HG03064 (cell line): Measurements from ENCODE around the gene TRPM2.

Experiments used
- ATAC-seq: cut with Tn5 transposase; IDR thresholded peaks from one replicate; pipeline ENCODE4 v1.9.1; 2021; ENCODE audit warnings: low read depth; ENCODE audit not compliant: unreplicated experiment

Gene TRPM2

DNA sequence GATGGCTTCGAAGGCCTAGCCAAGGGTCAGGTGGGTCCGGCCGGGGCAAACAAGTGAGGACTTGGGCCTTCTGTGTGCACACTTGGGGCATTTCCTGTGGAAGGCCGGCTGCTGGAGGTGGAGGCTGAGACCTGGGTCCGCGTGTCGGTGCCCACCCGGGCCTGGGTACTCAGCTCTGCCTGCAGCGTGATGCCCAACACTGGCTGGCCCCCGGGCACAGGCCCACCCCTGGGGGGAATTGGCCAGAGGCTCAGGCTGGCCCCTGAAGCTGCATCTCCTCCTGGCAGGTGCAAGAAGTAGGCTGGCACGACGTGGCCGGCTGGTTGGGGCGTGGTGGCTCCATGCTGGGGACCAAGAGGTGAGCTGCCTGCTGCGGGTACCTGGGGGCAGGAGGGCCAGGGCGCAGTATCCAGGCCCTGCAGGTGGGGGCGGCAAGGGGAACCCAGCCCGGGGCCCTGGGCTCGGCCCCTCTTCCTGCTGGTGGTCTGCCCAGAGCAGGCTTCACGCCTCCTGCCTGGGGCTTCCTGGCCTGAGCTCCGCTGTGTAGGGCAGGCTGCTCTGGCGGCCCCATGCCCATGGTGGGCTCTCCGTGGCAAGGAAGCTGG lies 31.5 kb upstream of the TRPM2 start:
- no peak for ATAC-seq

DNA sequence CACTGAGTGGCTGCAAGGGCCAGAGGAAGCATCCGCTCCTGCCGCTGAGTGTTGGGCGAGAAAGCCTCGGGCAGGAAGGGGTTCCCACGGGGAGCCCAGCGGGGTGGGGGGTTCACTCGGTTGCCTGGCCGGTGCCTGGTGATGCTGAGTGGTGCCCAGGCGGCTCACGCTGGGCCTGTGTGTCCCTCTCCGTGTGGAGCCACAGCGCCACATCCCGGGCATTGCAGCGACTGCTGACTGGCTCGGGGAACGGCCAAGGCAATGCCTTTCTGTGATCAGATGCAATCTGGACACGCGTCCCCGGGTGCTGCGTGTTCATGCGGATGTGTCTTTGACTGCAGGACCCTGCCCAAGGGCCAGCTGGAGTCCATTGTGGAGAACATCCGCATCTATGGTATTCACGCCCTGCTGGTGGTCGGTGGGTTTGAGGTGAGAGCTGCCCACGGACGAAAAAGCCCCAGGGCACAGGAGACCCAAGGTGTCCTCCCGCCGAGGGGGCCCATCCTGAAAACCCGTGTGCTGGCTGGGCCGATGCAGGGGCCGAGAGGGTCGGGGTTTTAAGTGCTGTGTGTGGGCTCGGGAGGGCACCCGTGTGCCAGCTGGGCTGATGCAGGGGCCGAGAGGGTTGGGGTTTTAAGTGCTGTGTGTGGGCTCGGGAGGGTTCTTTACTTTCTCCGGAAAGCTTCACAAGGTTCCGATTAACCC lies 30.6 kb upstream of the TRPM2 start:
- no peak for ATAC-seq

DNA sequence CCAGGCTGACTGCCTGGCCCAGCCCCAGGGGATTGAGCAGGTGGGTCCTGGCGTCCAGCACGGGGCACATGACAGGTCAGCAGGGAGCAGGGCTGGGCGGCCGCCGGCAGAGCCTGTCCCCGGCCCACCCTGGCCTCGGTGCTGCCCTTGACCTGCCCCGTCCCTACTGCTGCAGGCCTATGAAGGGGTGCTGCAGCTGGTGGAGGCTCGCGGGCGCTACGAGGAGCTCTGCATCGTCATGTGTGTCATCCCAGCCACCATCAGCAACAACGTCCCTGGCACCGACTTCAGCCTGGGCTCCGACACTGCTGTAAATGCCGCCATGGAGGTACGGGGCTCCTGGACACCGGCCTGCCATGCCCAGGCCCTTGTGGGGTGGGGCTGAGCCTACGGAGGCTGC lies 29.8 kb upstream of the TRPM2 start:
- ATAC-seq, result no peak

DNA sequence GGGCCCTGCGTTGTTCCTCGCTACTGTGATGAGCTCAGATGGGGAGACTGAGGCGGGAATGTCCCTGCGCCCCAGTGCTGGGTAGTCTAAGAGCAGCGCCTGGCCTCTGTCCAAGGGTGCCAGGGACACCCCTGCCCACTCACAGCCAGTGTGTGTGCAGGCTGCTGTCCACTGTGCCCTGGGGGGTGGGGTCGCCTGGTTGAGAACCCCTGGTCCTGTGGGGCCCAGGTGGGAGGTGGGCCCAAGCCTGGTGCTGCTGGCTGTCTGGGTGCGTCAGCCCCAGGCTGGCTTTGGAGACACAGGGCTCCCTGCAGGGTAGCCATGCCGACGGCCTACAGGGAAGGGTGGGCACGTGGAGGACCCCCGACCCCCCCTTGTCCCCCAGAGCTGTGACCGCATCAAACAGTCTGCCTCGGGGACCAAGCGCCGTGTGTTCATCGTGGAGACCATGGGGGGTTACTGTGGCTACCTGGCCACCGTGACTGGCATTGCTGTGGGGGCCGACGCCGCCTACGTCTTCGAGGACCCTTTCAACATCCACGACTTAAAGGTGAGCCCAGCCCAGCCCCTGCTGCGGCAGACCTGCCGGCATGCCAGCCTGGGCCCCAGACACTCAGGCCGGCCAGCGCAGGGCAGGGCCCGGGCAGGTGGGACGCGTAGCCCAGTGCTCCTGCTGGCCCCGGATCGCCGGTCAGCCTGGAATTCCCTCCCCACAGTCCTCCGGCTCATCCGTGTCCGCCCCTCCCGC lies 29.1 kb upstream of the TRPM2 start:
- ATAC-seq, result no peak

DNA sequence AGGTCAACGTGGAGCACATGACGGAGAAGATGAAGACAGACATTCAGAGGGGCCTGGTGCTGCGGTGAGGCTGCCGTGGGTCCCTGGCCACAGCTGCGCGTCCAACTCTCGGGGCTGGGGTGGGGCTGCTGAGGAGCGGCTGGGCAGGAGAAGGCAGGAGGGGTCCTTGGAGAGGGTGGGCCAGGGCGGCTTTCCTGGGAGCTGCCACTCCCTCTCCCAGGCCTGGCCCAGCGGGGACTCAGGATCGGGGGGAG lies 28.6 kb upstream of the TRPM2 start:
- no peak for ATAC-seq

DNA sequence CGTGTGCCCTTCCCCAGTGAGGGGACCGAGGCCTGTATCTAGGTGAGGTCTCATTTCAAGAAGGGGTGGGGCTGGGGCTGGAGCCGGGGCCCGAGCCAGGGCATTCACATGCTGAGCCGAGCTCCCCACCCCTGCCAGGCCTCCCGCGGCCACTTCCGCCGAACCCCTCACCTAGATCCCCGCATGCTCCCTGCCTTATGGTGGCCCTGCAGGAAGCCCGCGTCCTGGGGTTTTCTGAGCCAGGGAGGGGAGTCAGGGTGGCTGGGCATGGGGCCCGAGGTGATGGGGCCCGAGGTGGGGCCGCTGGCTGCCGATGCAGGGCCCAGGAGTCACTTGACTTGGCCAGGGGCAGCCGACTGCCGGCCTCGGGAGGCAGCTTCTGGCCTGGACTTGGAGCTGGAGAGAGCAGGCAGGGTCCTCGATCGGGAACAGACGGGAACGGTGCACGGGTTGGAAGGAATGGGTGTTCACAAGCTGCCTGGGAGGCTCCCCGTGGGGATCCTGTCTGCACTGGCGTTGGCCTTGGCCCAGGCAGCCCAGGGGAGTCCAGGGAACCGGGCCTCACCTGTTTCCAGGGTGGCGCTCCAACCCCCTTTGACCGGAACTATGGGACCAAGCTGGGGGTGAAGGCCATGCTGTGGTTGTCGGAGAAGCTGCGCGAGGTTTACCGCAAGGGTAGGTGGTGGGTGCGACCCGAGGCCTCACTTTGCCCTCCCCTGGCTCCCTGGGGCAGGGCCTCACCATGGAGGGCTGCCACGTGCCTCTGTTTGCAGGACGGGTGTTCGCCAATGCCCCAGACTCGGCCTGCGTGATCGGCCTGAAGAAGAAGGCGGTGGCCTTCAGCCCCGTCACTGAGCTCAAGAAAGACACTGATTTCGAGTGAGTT lies 27.8 kb upstream of the TRPM2 start:
- no peak for ATAC-seq

DNA sequence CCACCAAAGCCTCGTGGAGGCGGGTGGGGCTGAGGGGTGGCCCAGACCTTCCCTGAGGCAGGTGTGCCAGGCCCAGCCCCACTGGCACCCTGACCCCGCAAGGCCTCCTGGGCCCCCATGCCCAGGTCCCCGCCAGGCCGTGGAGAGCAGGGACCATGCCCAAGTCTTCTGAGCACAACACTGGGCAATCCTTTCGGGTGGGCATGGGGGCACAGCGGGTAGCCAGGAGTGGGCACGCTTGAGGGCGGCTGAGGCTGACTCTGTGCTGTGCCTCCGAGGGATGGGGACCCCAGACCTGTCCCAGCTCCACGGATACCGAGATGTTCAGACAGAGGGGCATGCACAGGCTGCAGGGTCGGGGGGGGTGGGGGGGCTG lies 27.2 kb upstream of the TRPM2 start:
- ATAC-seq, result no peak

DNA sequence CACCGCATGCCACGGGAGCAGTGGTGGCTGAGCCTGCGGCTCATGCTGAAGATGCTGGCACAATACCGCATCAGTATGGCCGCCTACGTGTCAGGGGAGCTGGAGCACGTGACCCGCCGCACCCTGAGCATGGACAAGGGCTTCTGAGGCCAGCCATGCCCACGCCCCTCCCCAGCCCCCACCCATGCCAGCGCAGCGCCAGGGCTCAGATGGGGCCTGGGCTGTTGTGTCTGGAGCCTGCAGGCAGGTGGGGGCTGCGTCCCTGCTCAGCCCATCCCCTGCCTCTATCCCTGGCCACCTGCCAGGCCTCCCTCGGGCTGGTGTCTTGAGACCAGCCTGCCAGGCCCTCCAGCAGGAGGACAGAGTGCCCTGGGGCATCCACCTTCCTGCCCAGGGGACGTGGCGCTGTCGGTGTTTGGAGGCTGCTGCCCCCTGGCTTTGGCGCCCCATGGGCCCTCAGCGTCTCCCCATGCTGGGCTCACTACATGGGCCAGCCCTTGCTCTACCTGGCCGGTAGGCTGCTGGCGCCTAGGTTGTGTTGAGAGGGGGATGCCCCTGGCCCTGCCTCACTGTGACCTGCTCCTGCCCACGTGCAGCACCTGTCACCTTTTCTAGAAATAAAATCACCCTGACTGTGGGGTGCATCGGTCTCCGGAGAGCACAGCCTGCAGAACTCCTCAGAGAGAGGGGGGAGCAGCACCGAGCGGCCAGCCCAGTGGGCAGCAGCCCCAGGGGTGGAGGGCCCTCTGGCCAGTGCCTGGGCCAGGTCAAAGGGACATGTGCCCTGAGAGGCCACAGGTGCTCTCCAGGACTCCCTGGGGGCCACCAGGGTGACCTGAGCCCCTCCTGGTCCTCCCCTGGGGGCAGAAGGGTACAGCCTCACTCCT lies 26.5 kb upstream of the TRPM2 start:
- ATAC-seq, result no peak

DNA sequence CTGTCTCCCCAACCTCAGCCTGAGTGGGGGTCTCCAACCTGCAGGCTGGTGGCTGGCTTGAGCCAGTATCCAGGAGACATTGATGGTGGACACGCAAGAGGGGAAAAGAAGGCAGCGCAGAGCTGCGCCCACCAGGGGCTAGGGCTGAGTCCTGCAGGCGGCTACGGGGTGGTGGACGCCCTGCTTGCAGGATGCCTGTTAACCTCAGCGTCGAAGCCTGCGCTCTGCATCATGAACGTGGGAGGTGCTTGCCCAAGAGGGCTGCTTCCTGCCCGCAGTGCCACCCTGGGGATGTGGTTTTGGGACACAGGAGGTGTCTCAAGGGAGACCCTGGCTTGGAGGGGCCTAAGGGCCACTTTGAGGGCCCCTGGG lies 25.8 kb upstream of the TRPM2 start:
- no peak for ATAC-seq

DNA sequence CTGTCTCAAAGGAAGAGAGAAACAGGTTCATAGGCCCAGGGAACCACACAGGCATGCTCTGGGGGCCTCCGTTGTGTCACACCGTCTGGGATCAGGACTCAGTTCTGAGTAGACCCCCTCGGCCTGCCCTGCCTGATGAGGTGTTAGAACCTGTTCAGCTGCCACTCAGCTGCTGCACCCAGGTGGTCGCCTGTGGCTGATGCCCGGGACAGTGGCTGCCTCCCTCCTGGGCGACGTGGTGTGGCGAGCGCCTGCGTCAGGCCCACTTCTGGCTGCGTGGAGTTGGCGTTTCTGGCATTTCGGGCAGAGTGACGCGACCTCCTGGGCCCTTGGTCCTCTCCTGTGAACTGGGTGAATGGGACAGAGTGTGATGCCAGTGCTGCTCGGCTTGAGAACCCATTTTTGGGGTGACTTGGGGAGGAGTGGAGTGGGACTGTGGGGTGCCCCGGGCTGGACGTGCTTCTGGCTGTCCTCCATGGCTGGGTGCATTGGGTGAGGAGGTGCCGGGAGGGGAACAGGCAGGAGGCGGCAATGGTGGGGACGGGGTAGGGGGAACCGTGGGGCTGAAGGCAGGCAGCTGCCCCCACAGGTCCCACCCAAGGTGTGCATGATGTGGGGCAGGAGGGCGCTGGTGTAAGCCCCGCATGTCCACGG lies 25.1 kb upstream of the TRPM2 start:
- ATAC-seq, result no peak

DNA sequence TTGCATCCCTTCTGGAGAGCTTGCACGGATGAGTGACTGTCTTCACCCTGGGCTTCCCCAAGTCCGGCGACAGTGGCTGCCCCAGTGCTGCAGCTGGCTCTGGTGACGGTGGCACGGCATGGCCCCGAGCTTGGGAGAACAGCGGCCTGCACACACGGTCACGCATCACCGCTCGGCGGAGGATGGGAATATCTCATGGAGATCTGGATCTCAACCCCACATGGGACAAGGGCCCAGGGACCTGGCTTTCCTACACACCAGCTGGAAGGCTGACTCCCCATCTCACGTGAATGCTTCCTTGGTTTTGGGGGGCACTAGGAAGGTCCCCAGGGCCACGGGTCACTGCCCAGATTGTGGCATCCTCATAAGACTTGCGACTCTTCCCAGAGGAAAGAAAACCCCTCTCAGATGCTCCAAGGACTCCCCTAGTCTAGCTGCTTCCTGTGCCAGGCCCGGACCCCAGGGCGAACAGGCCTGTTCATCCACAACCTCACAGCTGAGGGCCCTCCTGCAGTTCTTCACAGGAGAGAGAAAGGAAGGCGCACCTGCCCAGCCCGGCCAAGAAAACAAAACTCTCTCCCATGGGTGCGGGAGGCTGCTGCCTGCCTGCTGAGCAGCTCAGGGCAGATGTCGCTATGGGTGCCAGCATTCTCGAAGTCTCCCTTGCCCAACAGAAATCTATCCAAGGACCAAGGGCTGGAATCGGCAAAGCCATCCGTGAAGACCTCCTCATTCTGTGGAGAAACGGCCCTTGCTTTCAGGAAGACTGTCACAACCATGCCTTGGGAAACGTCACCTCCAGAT lies 24.1 kb upstream of the TRPM2 start:
- ATAC-seq, result no peak

DNA sequence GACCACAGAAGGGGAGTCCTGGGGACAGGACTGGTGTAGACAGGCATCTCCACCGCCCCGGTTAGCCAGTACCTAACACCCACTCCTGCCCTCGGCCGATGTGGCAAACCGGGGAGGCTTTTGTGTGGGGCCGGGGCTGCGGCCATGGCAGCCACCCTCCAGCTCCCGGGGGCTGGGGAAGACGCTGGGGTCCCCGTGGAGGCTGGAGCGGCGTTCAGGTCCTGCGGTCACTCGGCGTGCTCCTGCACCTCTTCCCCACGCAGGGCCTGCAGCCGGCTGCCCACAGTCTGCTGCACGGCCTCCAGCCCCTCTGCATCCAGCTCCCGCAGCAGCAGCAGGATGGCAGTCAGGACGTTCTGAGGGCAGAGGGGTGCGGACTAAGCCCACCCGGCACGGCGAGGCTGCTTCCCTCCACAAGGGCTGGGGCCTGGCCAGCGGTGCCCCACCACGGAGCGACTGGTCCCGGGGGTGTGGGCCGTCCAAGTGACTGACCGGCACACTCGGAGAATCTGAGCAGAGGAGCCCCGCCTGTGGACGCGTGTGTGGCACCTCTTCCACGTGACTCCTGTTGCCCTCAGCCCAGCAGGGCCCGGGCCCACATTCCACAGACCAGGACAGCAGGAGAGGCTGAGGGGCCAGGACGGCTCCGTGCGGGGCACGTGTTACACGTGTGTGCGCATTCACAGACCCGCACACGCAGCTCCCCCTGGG lies 23.3 kb upstream of the TRPM2 start:
- ATAC-seq, result no peak

DNA sequence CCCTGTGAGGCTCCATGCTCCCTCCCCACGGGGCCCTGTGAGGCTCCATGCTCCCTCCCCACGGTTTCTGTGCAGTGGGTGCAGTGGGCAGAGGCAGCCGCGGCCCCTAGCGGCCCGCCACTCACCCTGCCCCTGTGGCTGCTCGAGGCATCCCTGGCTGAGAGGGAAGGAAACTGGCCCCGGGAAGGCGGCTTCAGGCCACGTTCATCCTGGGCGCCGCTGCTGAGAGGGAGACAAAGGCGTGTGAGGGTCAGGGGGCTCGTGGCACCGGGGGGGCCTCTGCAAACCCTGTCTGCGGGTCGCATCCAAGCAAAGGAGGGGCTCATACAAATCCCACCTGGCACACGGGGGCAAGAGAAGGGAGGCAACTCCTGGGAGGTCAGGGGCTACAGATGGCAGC lies 22.7 kb upstream of the TRPM2 start:
- ATAC-seq, result no peak

DNA sequence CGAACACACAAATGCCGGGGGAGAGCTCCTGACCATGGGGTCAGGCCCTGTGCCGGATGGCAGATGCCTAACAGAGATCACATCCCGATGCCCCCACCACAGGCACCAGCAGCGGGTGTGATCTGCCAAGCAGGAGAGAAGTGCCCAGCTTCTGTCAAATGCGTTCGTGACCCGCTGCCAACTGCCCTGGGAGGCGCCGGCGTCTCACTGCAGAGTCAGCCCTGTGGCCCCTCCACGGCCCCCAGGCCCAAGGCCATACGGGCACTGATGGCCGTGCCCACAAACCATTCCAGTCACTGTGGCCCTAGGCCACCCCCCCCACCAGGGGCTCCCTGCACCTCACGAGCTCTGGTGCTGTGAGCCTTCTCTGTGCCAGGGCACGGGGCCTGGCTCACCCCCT lies 22.2 kb upstream of the TRPM2 start:
- no peak for ATAC-seq

DNA sequence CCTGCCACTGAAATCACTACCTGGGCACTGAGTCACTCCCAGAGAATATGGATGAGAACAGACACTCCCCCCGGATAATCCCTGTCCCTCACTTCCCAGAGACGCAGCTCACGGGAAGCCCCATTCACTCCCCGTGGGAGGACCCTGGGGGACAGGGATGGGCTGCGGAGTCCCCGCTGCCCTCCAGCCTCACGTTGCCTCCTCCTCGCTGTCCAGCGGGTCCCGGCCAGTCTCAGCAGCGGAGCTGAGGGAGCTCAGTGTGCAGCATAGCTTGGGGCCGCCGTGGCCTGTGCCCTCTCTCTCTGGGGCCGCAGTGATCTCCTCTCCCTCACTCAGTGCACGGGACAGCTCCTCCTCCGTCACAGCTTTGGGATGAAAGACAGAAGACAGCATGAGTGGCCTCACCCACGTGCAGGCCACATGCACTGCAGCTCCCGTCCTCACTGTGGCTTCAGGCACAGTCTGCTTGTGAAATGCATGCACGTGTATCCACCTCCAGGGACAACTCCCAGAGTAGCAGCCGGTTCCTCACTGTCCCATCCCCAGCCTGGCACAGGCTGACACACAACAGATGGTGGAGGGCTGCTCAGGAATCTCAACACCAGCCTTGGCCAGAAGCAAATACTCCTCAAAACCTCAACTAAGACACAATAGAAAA lies 21.6 kb upstream of the TRPM2 start:
- no peak for ATAC-seq

DNA sequence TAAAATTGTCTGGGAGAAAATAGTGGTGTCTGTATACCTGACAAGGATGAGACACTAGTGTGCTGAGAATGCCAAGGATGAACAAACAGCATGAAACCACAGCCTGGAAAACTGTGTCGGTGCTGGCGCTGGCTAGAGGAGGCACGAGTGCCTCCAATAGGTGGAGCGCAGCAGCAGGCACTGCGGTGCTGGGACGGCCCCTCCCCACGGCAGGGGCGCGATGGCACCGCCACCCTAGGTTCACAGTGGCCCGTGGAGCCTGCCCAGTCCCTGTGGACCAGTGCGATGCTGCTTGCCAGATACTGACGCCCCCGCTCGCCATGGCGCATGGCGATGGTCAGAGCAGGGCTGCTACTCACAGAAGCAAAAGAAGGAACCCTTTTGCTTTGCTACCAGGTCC lies 21.0 kb upstream of the TRPM2 start:
- no peak for ATAC-seq

DNA sequence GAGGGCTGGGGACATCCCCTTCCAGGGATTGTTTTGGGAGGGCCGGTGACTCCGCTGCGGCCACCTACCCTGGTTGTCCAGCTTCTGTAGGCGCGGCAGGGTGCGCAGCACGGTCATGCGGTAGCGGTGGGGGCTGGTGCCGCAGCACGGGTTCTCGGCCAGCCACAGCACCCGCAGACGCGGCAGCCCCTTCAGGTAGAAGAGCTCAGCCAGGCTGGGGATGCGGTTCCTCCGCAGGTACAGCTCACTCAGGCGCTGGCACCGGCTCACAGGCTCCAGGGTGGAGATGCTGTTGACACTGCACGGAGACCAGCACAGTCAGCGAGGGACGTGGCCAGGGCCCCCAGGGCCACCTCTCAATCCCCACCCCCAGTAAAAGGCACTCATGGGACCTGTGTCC lies 20.5 kb upstream of the TRPM2 start:
- ATAC-seq, result no peak
